AG04450 (cell line): ENCODE measurements around the gene PRDM7. TPM values are rescaled to one million over a fixed set of nuclear protein-coding genes. Genes with fewer than 3 reads are reported as not detected.
A peak's percentile ranks its signal among the peaks of the same experiment; 100 is the strongest.

Source experiments
- CTCF ChIA-PET: fragments of 300-600, 350-600 bp; formaldehyde crosslinking; extraction: SDS; loops from one replicate; lab custom pipeline; 2022; ENCODE audit warnings: antibody characterized with exemption, inconsistent platforms; lab: Charles Lee
- POLR2A ChIA-PET: fragments of 350-600 bp; formaldehyde crosslinking; extraction: SDS; loops from one replicate; lab custom pipeline; 2021; ENCODE audit warnings: antibody characterized with exemption, inconsistent platforms; lab: Yijun Ruan, JAX
- DNase-seq: peaks from one replicate; pipeline ENCODE4 v3.0.0-alpha.2; 2011; ENCODE audit warnings: low read depth, low spot score
- H3K27ac ChIP-seq: one replicate; pipeline ENCODE4 v1.5.1; 2012; ENCODE audit warnings: low read depth, low read length, control low read depth
- H3K27me3 ChIP-seq: one replicate; pipeline ENCODE4 v1.6.0; 2012; ENCODE audit warnings: low read length; ENCODE audit not compliant: control insufficient read depth, insufficient read depth
- H3K4me3 ChIP-seq: 2 replicates; pipeline ENCODE4 v1.5.1; 2011; ENCODE audit warnings: mild to moderate bottlenecking, low read depth, low read length, control low read depth
- H3K9me3 ChIP-seq: 2 replicates; pipeline ENCODE4 v1.5.1; 2012; ENCODE audit warnings: low read length; ENCODE audit not compliant: control insufficient read depth, insufficient read depth
- CTCF ChIP-seq: IDR thresholded peaks from 2 replicates; pipeline ENCODE4 v1.5.1; 2011; ENCODE audit warnings: low read depth, low read length, control low read depth, inconsistent platforms
- polyA plus RNA-seq: library from polyadenylated mRNA; depleted of rRNA; stranded (reverse); fragments of >200 nt; gene quantifications from 2 replicates; pipeline ENCODE4 v1.2.3, GENCODE V29; 2011

The PRDM7 gene
- polyA plus RNA-seq, 1 experiment = not detected

GRCh38 chr16:90031186-90031930 is 45.8 kb downstream of the PRDM7 start:
- DNase-seq = no peak
- ChIA-PET POLR2A (interaction anchor here (0.6 kb wide), 1 partner anchor 44 kb away, joined by 6 read pairs; no protein-coding TSS in a partner anchor), CTCF (no interaction called here)
- Histone ChIP-seq H3K27me3 (no peaks in the 10 kb centered on the region), H3K27ac (peak overlapping the region; percentile 2), H3K4me3 (no peak overlapping the region), H3K9me3 (peaks cover 3% of the 10 kb centered on the region; the same call in 1 of the 2 replicates)
- no peak for TF ChIP-seq CTCF

GRCh38 chr16:90028985-90029384 is 48.1 kb downstream of the PRDM7 start:
- Histone ChIP-seq H3K27me3 (no peaks in the 10 kb centered on the region), H3K9me3 (peaks cover 3% of the 10 kb centered on the region; the same call in 1 of the 2 replicates), H3K27ac (no peak overlapping the region), H3K4me3 (no peak overlapping the region)
- ChIA-PET CTCF (no interaction called here), POLR2A (no interaction called here)
- DNase-seq = no peak
- no peak for TF ChIP-seq CTCF

DNA sequence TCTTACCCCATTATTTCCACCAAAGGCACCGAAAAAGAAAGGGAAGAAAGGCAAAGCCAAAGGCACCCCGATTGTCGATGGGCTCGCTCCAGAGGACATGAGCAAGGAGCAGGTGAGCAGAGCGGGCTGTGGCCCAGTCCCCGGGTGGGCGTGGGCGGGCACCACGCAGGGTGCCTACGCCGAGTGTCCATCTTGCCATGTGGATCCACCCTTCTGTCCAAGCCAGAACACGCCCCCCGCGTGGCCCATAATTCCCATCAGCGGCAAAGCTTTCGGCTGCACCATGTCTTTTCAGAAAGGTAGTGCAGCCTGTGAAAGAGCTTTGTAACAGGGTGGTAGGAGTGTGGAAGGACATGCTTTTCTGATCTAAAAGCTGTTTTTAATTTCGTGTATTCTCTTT is 49.5 kb downstream of the PRDM7 start:
- DNase-seq = no peak
- no peak for TF ChIP-seq CTCF
- no peaks in the 10 kb centered on the region for H3K27me3 ChIP-seq
- CTCF ChIA-PET = no interaction called here
- POLR2A ChIA-PET = no interaction called here
- peaks cover 3% of the 10 kb centered on the region; the same call in 1 of the 2 replicates for H3K9me3 ChIP-seq
- H3K27ac ChIP-seq = no peak overlapping the region
- no peak overlapping the region for H3K4me3 ChIP-seq

DNA sequence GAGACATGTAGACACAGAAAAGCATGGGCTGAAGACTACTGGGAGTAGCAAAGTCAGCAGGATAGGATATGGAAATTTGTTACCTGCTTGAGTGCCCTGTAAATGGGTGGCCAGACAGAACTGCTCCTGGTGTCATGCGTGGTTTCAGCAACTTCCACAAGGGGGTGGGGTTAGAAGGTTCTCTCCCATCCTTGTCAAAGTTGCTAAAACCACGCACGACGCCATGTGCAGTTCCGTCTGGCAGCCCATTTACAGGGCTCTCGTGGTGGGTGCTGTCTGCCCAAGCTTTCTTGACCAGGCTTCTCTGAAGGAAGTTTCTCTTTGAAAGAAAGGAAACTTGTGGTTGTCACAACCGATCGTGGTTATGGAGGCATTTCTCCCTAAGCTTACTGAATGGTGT is 51.0 kb downstream of the PRDM7 start:
- ChIA-PET CTCF (no interaction called here), POLR2A (no interaction called here)
- no peak for DNase-seq

More for the DNA sequence above, 51.0 kb downstream of the PRDM7 start:
- no peaks in the 10 kb centered on the region; the same call in 1 of the 2 replicates for H3K9me3 ChIP-seq
- no peaks in the 10 kb centered on the region for H3K27me3 ChIP-seq
- no peak overlapping the region for H3K4me3 ChIP-seq
- no peak for TF ChIP-seq CTCF
- no peak overlapping the region for H3K27ac ChIP-seq
